Measurements from ENCODE around the gene MAP3K5. TPM values are rescaled to one million over a fixed set of nuclear protein-coding genes. Genes with fewer than 3 reads are reported as not detected.

The MAP3K5 gene
- total and polyA plus RNA-seq, 9 of the 15 experiments (the other 6 are each of a cell fraction or from before 2014, with no cell fraction given), result 2.2 to 13.0 (median 9.9) TPM

GRCh38 chr6:136774228-136775041 lies 17.8 kb downstream of the MAP3K5 start:
- DNase-seq (ENCODE audit: extremely low read depth in 1 of 4, low spot score in 3 of 4) (no peak), ATAC-seq (peak; percentile 22), FAIRE-seq (no peak)
- peaks cover 0 to 16% of the 10 kb centered on the region in 2 experiments; a peak in 3 of 5 replicates for H3K4me1 ChIP-seq (replicated peaks in 1 of 2; ENCODE audit: control insufficient read depth in 2 of 2, insufficient read depth in 2 of 2, low read length in 2 of 2)
- no peak overlapping the region for H2AFZ ChIP-seq (ENCODE audit: low read depth, low read length)
- no peaks in the 10 kb centered on the region for H3K36me3 ChIP-seq (ENCODE audit: control insufficient read depth, insufficient read depth, low read length)
- in situ Hi-C loops (cut with MboI) (no loop called here), intact Hi-C loops (cut with micrococcal nuclease) (no loop called here)
- H3K79me2 ChIP-seq (ENCODE audit: control insufficient read depth, insufficient read depth, low read length), result peaks cover 80% of the 10 kb centered on the region
- no peaks in the 10 kb centered on the region for H3K9me3 ChIP-seq (replicated peaks; ENCODE audit: control insufficient read depth, insufficient read depth, low read depth, low read length)
- peak overlapping the region; percentile 11; the same call in 2 of the 3 replicates for H3K27ac ChIP-seq (ENCODE audit: extremely low read depth, low read depth, low read length)
- H3K9ac ChIP-seq (ENCODE audit: insufficient read depth in 1 of 2, low read depth in 2 of 2, low read length in 2 of 2), result no peak overlapping the region
- WGBS (ENCODE audit: insufficient coverage, low coverage, missing lambda C conversion rate), result 32% methylated on average over 6 of the region's 6 CpGs
- no peak overlapping the region for H3K4me3 ChIP-seq
- H3K27me3 ChIP-seq (ENCODE audit: control insufficient read depth in 2 of 2, insufficient read depth in 2 of 2, low read length in 2 of 2), result no peaks in the 10 kb centered on the region
- ChIA-PET CTCF (ENCODE audit: low intra/inter-chr PET ratio) (no interaction called here), POLR2A (interaction anchor here (0.6 to 2.3 kb wide), 4 partner anchors 9 to 22 kb away, joined by 3 to 10 read pairs (median 5); no protein-coding TSS in a partner anchor)
- H3K9me1 ChIP-seq (ENCODE audit: control insufficient read depth, insufficient read depth, low read length), result no peaks in the 10 kb centered on the region
- H3K4me2 ChIP-seq (ENCODE audit: insufficient read depth, low read length), result no peak overlapping the region
- no TSS peak for BruUV-seq (replicated peaks)
- no peaks in the 10 kb centered on the region for H4K20me1 ChIP-seq (replicated peaks; ENCODE audit: control insufficient read depth, insufficient read depth, low read length)
- TF ChIP-seq CUX1 (CRISPR knock-in tag; IDR thresholded peaks at IDR 0.05) (no peak), ATF1 (CRISPR knock-in tag; IDR thresholded peaks at IDR 0.05) (no peak), ATF1 (tag; IDR thresholded peaks at IDR 0.05) (0 out of 2 replicates have a peak, but pooled peaks have one; percentile 19), RFX1 (IDR thresholded peaks at IDR 0.05) (no peak), IRF2 (CRISPR knock-in tag; IDR thresholded peaks at IDR 0.05) (no peak), ATF4 (CRISPR knock-in tag; IDR thresholded peaks at IDR 0.05) (peak; percentile 85), CCNT2 (IDR thresholded peaks at IDR 0.05; ENCODE audit: borderline replicate concordance, extremely low read depth, insufficient read length, low read depth, low read length) (no peak)
- TF ChIP-seq, protein P1, sequence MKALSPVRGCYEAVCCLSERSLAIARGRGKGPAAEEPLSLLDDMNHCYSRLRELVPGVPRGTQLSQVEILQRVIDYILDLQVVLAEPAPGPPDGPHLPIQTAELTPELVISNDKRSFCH (CRISPR knock-in tag; IDR thresholded peaks at IDR 0.05), result 0 out of 2 replicates have a peak, but pooled peaks have one; percentile 8
- TF ChIP-seq, protein P1 (tag; IDR thresholded peaks at IDR 0.05), result no peak
- TF ChIP-seq, protein P2, sequence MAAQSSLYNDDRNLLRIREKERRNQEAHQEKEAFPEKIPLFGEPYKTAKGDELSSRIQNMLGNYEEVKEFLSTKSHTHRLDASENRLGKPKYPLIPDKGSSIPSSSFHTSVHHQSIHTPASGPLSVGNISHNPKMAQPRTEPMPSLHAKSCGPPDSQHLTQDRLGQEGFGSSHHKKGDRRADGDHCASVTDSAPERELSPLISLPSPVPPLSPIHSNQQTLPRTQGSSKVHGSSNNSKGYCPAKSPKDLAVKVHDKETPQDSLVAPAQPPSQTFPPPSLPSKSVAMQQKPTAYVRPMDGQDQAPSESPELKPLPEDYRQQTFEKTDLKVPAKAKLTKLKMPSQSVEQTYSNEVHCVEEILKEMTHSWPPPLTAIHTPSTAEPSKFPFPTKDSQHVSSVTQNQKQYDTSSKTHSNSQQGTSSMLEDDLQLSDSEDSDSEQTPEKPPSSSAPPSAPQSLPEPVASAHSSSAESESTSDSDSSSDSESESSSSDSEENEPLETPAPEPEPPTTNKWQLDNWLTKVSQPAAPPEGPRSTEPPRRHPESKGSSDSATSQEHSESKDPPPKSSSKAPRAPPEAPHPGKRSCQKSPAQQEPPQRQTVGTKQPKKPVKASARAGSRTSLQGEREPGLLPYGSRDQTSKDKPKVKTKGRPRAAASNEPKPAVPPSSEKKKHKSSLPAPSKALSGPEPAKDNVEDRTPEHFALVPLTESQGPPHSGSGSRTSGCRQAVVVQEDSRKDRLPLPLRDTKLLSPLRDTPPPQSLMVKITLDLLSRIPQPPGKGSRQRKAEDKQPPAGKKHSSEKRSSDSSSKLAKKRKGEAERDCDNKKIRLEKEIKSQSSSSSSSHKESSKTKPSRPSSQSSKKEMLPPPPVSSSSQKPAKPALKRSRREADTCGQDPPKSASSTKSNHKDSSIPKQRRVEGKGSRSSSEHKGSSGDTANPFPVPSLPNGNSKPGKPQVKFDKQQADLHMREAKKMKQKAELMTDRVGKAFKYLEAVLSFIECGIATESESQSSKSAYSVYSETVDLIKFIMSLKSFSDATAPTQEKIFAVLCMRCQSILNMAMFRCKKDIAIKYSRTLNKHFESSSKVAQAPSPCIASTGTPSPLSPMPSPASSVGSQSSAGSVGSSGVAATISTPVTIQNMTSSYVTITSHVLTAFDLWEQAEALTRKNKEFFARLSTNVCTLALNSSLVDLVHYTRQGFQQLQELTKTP (IDR thresholded peaks at IDR 0.05; ENCODE audit: low read depth in 1 of 2, partially characterized antibody in 2 of 2), result no peak
